GM21515 (cell line): ENCODE results near the gene PHOX2A.

Experiments used
- ATAC-seq: cut with Tn5 transposase; IDR thresholded peaks from one replicate; pipeline ENCODE4 v1.9.1; 2021; ENCODE audit not compliant: unreplicated experiment

The PHOX2A gene

GRCh38 chr11:72189455-72190250, 54.3 kb downstream of the PHOX2A start:
- no peak for ATAC-seq
